Measurements from ENCODE around the gene SFPQ. TPM values are rescaled to one million over a fixed set of nuclear protein-coding genes. Genes with fewer than 3 reads are reported as not detected.

Gene SFPQ
- total RNA-seq, 1 donor from 2014 or later, result 369 TPM

GRCh38 chr1:35203295-35203694 is 10.3 kb upstream of the SFPQ start:
- Mint-ChIP-seq H3K9me3 (no peaks in the 10 kb centered on the region), H3K4me3 (ENCODE audit: low read depth) (no peak overlapping the region), H3K36me3 (ENCODE audit: low read depth) (no peaks in the 10 kb centered on the region), H3K27ac (no peak overlapping the region), H3K4me1 (ENCODE audit: low read depth) (peaks cover 3% of the 10 kb centered on the region), H3K27me3 (ENCODE audit: low read depth) (peaks cover 8% of the 10 kb centered on the region)
- intact Hi-C loops (cut with micrococcal nuclease), result loop anchor here (2.0 to 10.0 kb wide), 2 partner anchors 66 to 242 kb away; partner anchors contain the start of gene ZMYM4
- no peak for DNase-seq (ENCODE audit: low spot score)

DNA sequence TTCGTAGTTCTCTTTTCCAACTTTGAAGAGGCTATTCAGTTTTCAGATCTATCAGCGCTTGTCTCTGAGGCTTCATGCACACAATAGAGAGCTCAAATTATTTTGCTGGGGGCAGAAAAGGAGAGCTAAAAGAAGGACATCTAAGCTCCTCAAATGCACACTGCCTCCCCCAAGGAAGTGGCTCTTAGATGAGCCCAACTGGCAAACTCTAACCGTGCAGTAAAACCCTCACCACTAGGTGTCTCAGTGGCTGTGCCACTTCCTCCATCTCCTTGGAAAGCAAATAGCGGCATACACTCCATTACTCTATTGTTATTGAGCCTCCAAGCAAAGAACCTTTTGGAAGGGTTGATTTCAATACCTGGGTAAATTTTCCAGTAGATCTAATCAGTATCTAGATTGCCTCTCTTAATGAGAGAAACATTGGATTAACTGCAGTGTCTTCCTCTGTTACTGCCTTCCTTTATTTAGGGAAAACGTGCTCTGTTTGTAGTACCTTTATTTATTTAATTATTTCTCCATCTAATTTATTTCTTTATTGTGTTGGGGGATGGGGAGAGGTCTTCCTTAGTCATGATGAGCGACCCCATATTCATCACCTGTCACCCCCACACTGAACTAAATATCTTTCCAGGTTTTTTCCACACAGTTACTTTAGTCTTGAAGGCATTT is 9.2 kb upstream of the SFPQ start:
- Mint-ChIP-seq H3K27me3 (ENCODE audit: low read depth) (peaks cover 14% of the 10 kb centered on the region), H3K9me3 (no peaks in the 10 kb centered on the region), H3K4me1 (ENCODE audit: low read depth) (peaks cover 3% of the 10 kb centered on the region), H3K4me3 (ENCODE audit: low read depth) (no peak overlapping the region), H3K27ac (no peak overlapping the region), H3K36me3 (ENCODE audit: low read depth) (no peaks in the 10 kb centered on the region)
- intact Hi-C loops (cut with micrococcal nuclease), result loop anchor here (1.0 to 10.0 kb wide), 3 partner anchors 67 to 243 kb away; partner anchors contain the start of gene ZMYM4
- peak; percentile 61 for DNase-seq (ENCODE audit: low spot score)

GRCh38 chr1:35201631-35202030 is 8.7 kb upstream of the SFPQ start:
- no peaks in the 10 kb centered on the region for H3K9me3 Mint-ChIP-seq

DNA sequence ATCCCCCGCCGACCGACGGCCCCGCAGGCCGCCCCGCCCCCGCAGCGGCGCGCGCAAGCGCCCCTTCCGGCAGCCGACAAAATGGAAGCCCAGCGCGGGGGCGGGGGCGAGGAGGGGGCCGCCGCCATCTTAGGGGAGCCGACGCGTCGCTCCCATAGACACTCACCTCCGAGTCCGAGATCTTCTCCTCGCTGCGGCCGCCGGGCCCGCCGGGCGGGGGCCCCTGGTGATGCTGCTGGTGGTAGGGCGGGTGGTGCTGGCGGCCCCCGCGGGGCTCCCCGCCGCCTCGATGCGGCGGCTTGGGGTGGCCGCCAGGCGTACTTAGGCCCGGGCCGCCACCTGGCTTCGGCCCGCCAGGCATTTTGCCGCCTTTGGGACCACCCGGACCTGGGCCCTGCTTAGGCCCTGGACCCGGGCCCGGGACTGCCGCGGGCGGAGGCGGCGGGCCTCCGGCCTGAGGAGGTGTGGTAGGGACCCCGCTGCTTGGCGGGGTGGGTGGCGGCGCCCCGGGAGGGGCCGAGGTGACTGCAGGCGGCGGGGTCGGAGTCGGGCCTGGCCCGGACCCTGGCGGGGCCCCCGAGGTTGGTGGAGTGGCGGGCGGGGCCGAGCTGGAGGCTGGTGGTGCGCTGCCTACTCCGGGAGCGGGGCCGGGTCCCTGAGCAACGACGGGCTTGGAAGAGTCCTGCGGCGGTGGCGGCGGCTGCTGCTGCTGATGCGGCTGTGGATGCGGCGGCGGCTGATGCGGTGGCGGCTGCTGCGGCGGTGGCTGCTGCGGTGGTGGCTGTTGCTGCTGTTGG is 691 bp downstream of the SFPQ start:
- H3K4me3 Mint-ChIP-seq (ENCODE audit: low read depth), result peak overlapping the region; percentile 91
- intact Hi-C loops (cut with micrococcal nuclease), result loop anchor here (1.0 to 5.0 kb wide), 8 partner anchors 76 to 965 kb away; partner anchors contain the start of genes AGO3, C1orf216, KIAA0319L and MAP7D1
- peak overlapping the region; percentile 98 for H3K27ac Mint-ChIP-seq
- no peaks in the 10 kb centered on the region for H3K9me3 Mint-ChIP-seq
- DNase-seq (ENCODE audit: low spot score), result peak; percentile 85
- H3K4me1 Mint-ChIP-seq (ENCODE audit: low read depth), result peaks cover 40% of the 10 kb centered on the region
- H3K36me3 Mint-ChIP-seq (ENCODE audit: low read depth), result peaks cover 52% of the 10 kb centered on the region
- H3K27me3 Mint-ChIP-seq (ENCODE audit: low read depth), result no peaks in the 10 kb centered on the region

More at GRCh38 chr1:35201631-35202030, 8.7 kb upstream of the SFPQ start:
- no peak overlapping the region for H3K27ac Mint-ChIP-seq
- H3K4me1 Mint-ChIP-seq (ENCODE audit: low read depth), result peaks cover 3% of the 10 kb centered on the region
- intact Hi-C loops (cut with micrococcal nuclease), result loop anchor here (1.0 to 10.0 kb wide), 3 partner anchors 67 to 243 kb away; partner anchors contain the start of gene ZMYM4
- no peaks in the 10 kb centered on the region for H3K36me3 Mint-ChIP-seq (ENCODE audit: low read depth)
- H3K4me3 Mint-ChIP-seq (ENCODE audit: low read depth), result no peak overlapping the region
- H3K27me3 Mint-ChIP-seq (ENCODE audit: low read depth), result peaks cover 14% of the 10 kb centered on the region
- DNase-seq (ENCODE audit: low spot score), result no peak

GRCh38 chr1:35191429-35192055 is 1.4 kb downstream of the SFPQ start:
- Mint-ChIP-seq H3K9me3 (no peaks in the 10 kb centered on the region), H3K4me1 (ENCODE audit: low read depth) (peaks cover 48% of the 10 kb centered on the region), H3K27me3 (ENCODE audit: low read depth) (no peaks in the 10 kb centered on the region), H3K27ac (peak overlapping the region; percentile 94), H3K4me3 (ENCODE audit: low read depth) (peak overlapping the region; percentile 91), H3K36me3 (ENCODE audit: low read depth) (peaks cover 59% of the 10 kb centered on the region)
- no peak for DNase-seq (ENCODE audit: low spot score)
- intact Hi-C loops (cut with micrococcal nuclease), result loop anchor here (1.0 to 5.0 kb wide), 8 partner anchors 77 to 966 kb away; partner anchors contain the start of genes AGO3, C1orf216, KIAA0319L and MAP7D1

GRCh38 chr1:35190784-35191183 is 2.2 kb downstream of the SFPQ start:
- DNase-seq (ENCODE audit: low spot score), result no peak
- no peaks in the 10 kb centered on the region for H3K27me3 Mint-ChIP-seq (ENCODE audit: low read depth)
- H3K9me3 Mint-ChIP-seq, result no peaks in the 10 kb centered on the region
- H3K4me1 Mint-ChIP-seq (ENCODE audit: low read depth), result peaks cover 53% of the 10 kb centered on the region
- peaks cover 67% of the 10 kb centered on the region for H3K36me3 Mint-ChIP-seq (ENCODE audit: low read depth)
- H3K4me3 Mint-ChIP-seq (ENCODE audit: low read depth), result peak overlapping the region; percentile 91
- H3K27ac Mint-ChIP-seq, result peak overlapping the region; percentile 94
- intact Hi-C loops (cut with micrococcal nuclease), result loop anchor here (1.0 to 5.0 kb wide), 4 partner anchors 8 to 967 kb away; partner anchors contain the start of genes C1orf216 and MAP7D1

DNA sequence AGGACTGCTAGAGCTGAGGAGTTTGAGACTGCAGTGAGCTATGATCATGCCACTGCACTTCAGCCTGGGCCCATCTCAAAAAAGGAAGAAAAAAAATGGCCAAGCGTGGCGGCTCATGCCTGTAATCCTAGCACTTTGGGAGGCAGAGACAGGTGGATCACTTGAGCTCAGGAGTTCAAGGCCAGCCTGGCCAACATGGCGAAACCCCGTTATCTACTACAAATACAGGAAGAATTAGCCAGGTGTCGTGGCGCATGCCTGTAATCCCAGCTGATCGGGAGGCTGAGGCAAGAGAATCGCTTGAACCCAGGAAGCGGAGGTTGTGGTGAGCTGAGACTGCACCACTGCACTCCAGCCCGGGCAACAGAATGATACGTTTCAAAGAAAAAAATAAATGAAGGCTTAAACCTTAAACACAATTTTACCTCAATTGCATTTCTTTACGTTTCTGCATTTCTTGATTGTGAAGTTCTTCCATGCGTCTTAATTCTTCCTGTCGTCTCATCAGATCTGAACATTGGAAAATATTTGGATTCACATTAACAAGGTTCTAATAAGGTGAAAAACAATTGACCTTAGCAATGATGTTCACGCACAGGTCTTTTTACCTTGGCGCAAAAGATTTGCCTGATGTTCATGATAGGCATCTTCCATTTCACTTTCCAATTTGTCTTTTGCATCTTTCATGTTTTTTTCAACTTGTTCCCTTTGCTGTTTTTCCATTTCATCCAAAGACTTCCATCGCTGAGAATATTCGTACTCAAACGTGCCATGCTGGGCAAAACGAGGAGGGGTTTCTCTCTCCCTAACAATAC is 4.2 kb downstream of the SFPQ start:
- peaks cover 85% of the 10 kb centered on the region for H3K36me3 Mint-ChIP-seq (ENCODE audit: low read depth)
- no peak for DNase-seq (ENCODE audit: low spot score)
- H3K4me3 Mint-ChIP-seq (ENCODE audit: low read depth), result peak overlapping the region; percentile 91
- peaks cover 67% of the 10 kb centered on the region for H3K4me1 Mint-ChIP-seq (ENCODE audit: low read depth)
- intact Hi-C loops (cut with micrococcal nuclease), result no loop called here
- H3K27me3 Mint-ChIP-seq (ENCODE audit: low read depth), result no peaks in the 10 kb centered on the region
- no peaks in the 10 kb centered on the region for H3K9me3 Mint-ChIP-seq
- peak overlapping the region; percentile 72 for H3K27ac Mint-ChIP-seq

- peaks cover 69% of the 10 kb centered on the region for H3K4me1 Mint-ChIP-seq (ENCODE audit: low read depth)
- no peak for DNase-seq (ENCODE audit: low spot score)
- H3K36me3 Mint-ChIP-seq (ENCODE audit: low read depth), result peaks cover 92% of the 10 kb centered on the region
- no peaks in the 10 kb centered on the region for H3K9me3 Mint-ChIP-seq
- H3K4me3 Mint-ChIP-seq (ENCODE audit: low read depth), result peak overlapping the region; percentile 91
- intact Hi-C loops (cut with micrococcal nuclease), result no loop called here
- no peaks in the 10 kb centered on the region for H3K27me3 Mint-ChIP-seq (ENCODE audit: low read depth)
- H3K27ac Mint-ChIP-seq, result peak overlapping the region; percentile 30
Measured at GRCh38 chr1:35187816-35188342, 5.1 kb downstream of the SFPQ start.

GRCh38 chr1:35186239-35186638 is 6.7 kb downstream of the SFPQ start:
- Mint-ChIP-seq H3K36me3 (ENCODE audit: low read depth) (peaks cover 98% of the 10 kb centered on the region), H3K4me3 (ENCODE audit: low read depth) (peak overlapping the region; percentile 54), H3K9me3 (no peaks in the 10 kb centered on the region), H3K27ac (peak overlapping the region; percentile 19), H3K4me1 (ENCODE audit: low read depth) (peaks cover 84% of the 10 kb centered on the region), H3K27me3 (ENCODE audit: low read depth) (no peaks in the 10 kb centered on the region)
- DNase-seq (ENCODE audit: low spot score), result no peak
- intact Hi-C loops (cut with micrococcal nuclease), result no loop called here

- H3K27ac Mint-ChIP-seq, result peak overlapping the region; percentile 79
- H3K4me3 Mint-ChIP-seq (ENCODE audit: low read depth), result peak overlapping the region; percentile 47
- H3K9me3 Mint-ChIP-seq, result no peaks in the 10 kb centered on the region
- intact Hi-C loops (cut with micrococcal nuclease), result no loop called here
- no peaks in the 10 kb centered on the region for H3K27me3 Mint-ChIP-seq (ENCODE audit: low read depth)
- H3K4me1 Mint-ChIP-seq (ENCODE audit: low read depth), result peaks cover 88% of the 10 kb centered on the region
- peaks cover 98% of the 10 kb centered on the region for H3K36me3 Mint-ChIP-seq (ENCODE audit: low read depth)
- no peak for DNase-seq (ENCODE audit: low spot score)
Measured at GRCh38 chr1:35185200-35185599, 7.7 kb downstream of the SFPQ start.

GRCh38 chr1:35184495-35185199 is 8.3 kb downstream of the SFPQ start:
- Mint-ChIP-seq H3K27me3 (ENCODE audit: low read depth) (no peaks in the 10 kb centered on the region), H3K36me3 (ENCODE audit: low read depth) (peaks cover 98% of the 10 kb centered on the region), H3K9me3 (no peaks in the 10 kb centered on the region), H3K4me1 (ENCODE audit: low read depth) (peaks cover 87% of the 10 kb centered on the region), H3K27ac (peak overlapping the region; percentile 79), H3K4me3 (ENCODE audit: low read depth) (peak overlapping the region; percentile 60)
- no peak for DNase-seq (ENCODE audit: low spot score)
- intact Hi-C loops (cut with micrococcal nuclease), result loop anchor here (5.0 kb wide), 2 partner anchors 107 to 322 kb away; partner anchors contain the start of gene ZMYM1
